Measurements from ENCODE around the gene RAD18.

- TF ChIP-seq CTCF (IDR thresholded peaks at IDR 0.05), result no peak
- no peak for TF ChIP-seq POLR2AphosphoS5 (IDR thresholded peaks at IDR 0.05)
- TF ChIP-seq POLR2A (IDR thresholded peaks at IDR 0.05), result no peak
- no peak for TF ChIP-seq EP300 (IDR thresholded peaks at IDR 0.05)
Measured at GRCh38 chr3:8992199-8992598, 28.9 kb upstream of the RAD18 start.
